Left colon (tissue), 2 donors: ENCODE measurements around the gene REG4. TPM values are rescaled to one million over a fixed set of nuclear protein-coding genes. Genes with fewer than 3 reads are reported as not detected.
A peak's percentile ranks its signal among the peaks of the same experiment; 100 is the strongest.

ENCODE experiments used
- ATAC-seq: fragments of 200-7000 bp; cut with Tn5 transposase; one replicate; pipeline ENCODE4 v1.9.1; 2020; ENCODE audit warnings: mild to moderate bottlenecking, moderate library complexity
- DNase-seq, 2 donors: peaks; one replicate each; pipeline ENCODE4 v3.0.0-alpha.2; 2020
- intact Hi-C, 2 donors: fragments of 100-400 bp; cut with DNase I in 1 of 2; cut with micrococcal nuclease in 1 of 2; formaldehyde crosslinking; loops; one replicate each; pipeline versions ENCODE4 v1.11.2 to v1.14.0; 2022; cut with DNase I, micrococcal nuclease
- total RNA-seq, 2 donors: library from RNA; stranded (reverse); fragmentation: NEBNext Ultra II Directional; extraction: Animal tissue kit (Norgen Biotek cat#: 25700); gene quantifications; one replicate each; pipeline ENCODE4 v1.2.1, GENCODE V29; 2021
- donor health status: DM: no; HTN: no; CAD: no.
- donor health status: DM: yes; HTN: yes; CAD: no.

The REG4 gene
- total RNA-seq, 2 donors from 2014 or later: 35.7 to 37.5 TPM

- ATAC-seq (no peak), DNase-seq (no peak)
- intact Hi-C loops: no loop called here
Observed at GRCh38 chr1:119762409-119762808, 48.9 kb downstream of the REG4 start.

DNA sequence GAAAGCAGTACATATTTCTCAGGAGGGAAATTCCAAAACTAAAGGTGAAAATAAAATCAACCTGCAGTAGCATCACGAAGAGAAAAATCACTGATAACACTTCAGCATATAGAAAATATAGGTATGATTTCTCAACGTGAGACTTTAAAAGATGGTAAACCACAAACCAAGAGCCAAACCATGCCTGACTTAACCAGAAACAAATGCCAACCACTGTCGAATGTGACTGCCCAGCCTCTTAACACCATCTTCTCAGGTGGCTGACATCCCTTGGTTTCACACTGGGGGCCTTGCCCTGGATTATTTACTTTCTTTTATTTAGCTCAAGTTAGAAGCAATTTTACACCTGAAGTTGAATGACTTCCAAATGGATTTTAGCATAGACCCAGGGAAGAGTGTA, 52.7 kb downstream of the REG4 start:
- ATAC-seq (no peak), DNase-seq (no peak)
- intact Hi-C loops: no loop called here

- intact Hi-C loops: no loop called here
Observed at GRCh38 chr1:119752592-119752991, 58.7 kb downstream of the REG4 start.

DNA sequence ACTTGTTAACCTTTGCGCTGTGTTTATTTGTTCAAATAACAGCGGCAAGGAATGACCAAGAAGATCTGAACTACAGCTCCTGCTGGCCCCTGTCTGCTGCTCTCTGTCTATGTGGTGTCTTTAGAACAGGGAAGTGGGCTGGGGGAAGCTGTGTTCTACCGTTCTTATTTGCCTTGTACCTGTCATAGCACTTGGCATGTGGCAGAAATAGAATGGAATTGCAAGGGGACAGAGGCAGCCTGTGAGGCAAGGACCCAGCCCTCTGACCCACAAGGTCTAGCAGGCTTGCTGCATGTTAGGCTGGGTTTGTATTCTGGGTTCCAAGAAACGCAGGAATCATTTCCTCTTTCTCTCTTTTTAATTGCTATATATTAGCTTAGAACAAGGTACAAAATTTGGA, 63.2 kb downstream of the REG4 start:
- DNase-seq (no peak), ATAC-seq (no peak)
- intact Hi-C loops: no loop called here

More at GRCh38 chr1:119752592-119752991, 58.7 kb downstream of the REG4 start:
- DNase-seq (no peak), ATAC-seq (no peak)

- ATAC-seq (peak; percentile 6), DNase-seq (no peak)
- intact Hi-C loops: no loop called here
Observed at GRCh38 chr1:119747451-119747850, 63.8 kb downstream of the REG4 start.

GRCh38 chr1:119745034-119745433, 66.2 kb downstream of the REG4 start:
- ATAC-seq: peak; percentile 15
- intact Hi-C loops: no loop called here
- DNase-seq: no peak

DNA sequence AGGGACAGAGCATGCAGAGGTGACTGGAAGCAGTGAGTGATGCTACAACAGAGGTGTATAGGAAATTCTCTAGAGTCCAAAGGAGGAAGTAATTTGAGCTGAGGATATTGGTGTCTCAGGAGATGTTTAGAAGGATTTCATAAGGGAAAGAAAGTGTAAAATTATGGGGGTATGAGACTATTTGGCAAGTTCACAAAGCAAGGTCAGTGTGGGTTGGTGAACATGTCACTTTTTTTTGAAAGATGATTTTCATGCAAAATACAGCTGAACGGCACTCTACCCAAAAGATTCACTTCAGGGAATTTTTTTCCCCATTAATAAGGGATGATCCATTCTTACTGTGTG, 66.7 kb downstream of the REG4 start:
- no peak for DNase-seq
- intact Hi-C loops: no loop called here
- no peak for ATAC-seq

Other genes starting within 250 kb of the REG4 start
- 1 to 10 TPM; 2.0 to 3.1 TPM for gene ZNF697, start 163.2 kb downstream of the REG4 start, total RNA-seq
- 1 to 10 TPM; 4.6 to 8.6 TPM for gene PHGDH, start 99.5 kb downstream of the REG4 start, total RNA-seq
- gene HMGCS2, start 42.6 kb downstream of the REG4 start, total RNA-seq: 100 to 1,000 TPM; 583 to 627 TPM
- gene ADAM30, start 85.1 kb upstream of the REG4 start, total RNA-seq: not detected